Left colon (tissue), 2 donors: ENCODE measurements around the gene ADAM19. TPM values are rescaled to one million over a fixed set of nuclear protein-coding genes. Genes with fewer than 3 reads are reported as not detected.
A peak's percentile ranks its signal among the peaks of the same experiment; 100 is the strongest.

ENCODE experiments used
- ATAC-seq: fragments of 200-7000 bp; cut with Tn5 transposase; one replicate; pipeline ENCODE4 v1.9.1; 2020; ENCODE audit warnings: mild to moderate bottlenecking, moderate library complexity
- DNase-seq, 2 donors: peaks; one replicate each; pipeline ENCODE4 v3.0.0-alpha.2; 2020
- intact Hi-C, 2 donors: fragments of 100-400 bp; cut with DNase I in 1 of 2; cut with micrococcal nuclease in 1 of 2; formaldehyde crosslinking; loops; one replicate each; pipeline versions ENCODE4 v1.11.2 to v1.14.0; 2022; cut with DNase I, micrococcal nuclease
- total RNA-seq, 2 donors: library from RNA; stranded (reverse); fragmentation: NEBNext Ultra II Directional; extraction: Animal tissue kit (Norgen Biotek cat#: 25700); gene quantifications; one replicate each; pipeline ENCODE4 v1.2.1, GENCODE V29; 2021
- donor health status: DM: no; HTN: no; CAD: no.
- donor health status: DM: yes; HTN: yes; CAD: no.

Gene ADAM19
- total RNA-seq, 2 donors from 2014 or later, result 2.7 to 9.1 TPM

- intact Hi-C loops, result no loop called here
- ATAC-seq, result no peak
- DNase-seq, result no peak
Measured at GRCh38 chr5:157524887-157525286, 50.7 kb downstream of the ADAM19 start.

- no peak for ATAC-seq
- DNase-seq, result no peak
- intact Hi-C loops, result no loop called here
Measured at GRCh38 chr5:157523976-157524375, 51.6 kb downstream of the ADAM19 start.

- DNase-seq (no peak), ATAC-seq (no peak)
- intact Hi-C loops, result no loop called here
Measured at GRCh38 chr5:157521704-157522029, 53.9 kb downstream of the ADAM19 start.

- DNase-seq (peak in 1 of 2 donors; percentile 41), ATAC-seq (peak; percentile 89)
- intact Hi-C loops, result no loop called here
Measured at GRCh38 chr5:157520911-157521703, 54.5 kb downstream of the ADAM19 start.

GRCh38 chr5:157519579-157520253 lies 55.9 kb downstream of the ADAM19 start:
- intact Hi-C loops, result no loop called here
- no peak for DNase-seq
- no peak for ATAC-seq

GRCh38 chr5:157518963-157519362 lies 56.6 kb downstream of the ADAM19 start:
- ATAC-seq (no peak), DNase-seq (no peak)
- intact Hi-C loops, result no loop called here

- DNase-seq (peak in 1 of 2 donors; percentile 68), ATAC-seq (peak; percentile 17)
Measured at GRCh38 chr5:157516626-157517325, 58.8 kb downstream of the ADAM19 start.

GRCh38 chr5:157516006-157516405 lies 59.6 kb downstream of the ADAM19 start:
- ATAC-seq (no peak), DNase-seq (no peak)
- intact Hi-C loops, result no loop called here

More at GRCh38 chr5:157516626-157517325, 58.8 kb downstream of the ADAM19 start:
- intact Hi-C loops, result no loop called here

- intact Hi-C loops, result no loop called here
- no peak for ATAC-seq
- DNase-seq, result no peak
Measured at GRCh38 chr5:157514974-157515373, 60.6 kb downstream of the ADAM19 start.

GRCh38 chr5:157513182-157513581 lies 62.4 kb downstream of the ADAM19 start:
- peak; percentile 41 to 52 for DNase-seq
- intact Hi-C loops, result no loop called here
- ATAC-seq, result peak; percentile 80

- DNase-seq (peak; percentile 72 to 92), ATAC-seq (peak; percentile 32)
- intact Hi-C loops, result no loop called here
Measured at GRCh38 chr5:157511651-157512644, 63.6 kb downstream of the ADAM19 start.

- intact Hi-C loops, result no loop called here
- DNase-seq (no peak), ATAC-seq (no peak)
Measured at GRCh38 chr5:157510682-157511081, 64.9 kb downstream of the ADAM19 start.

GRCh38 chr5:157509587-157509986 lies 66.0 kb downstream of the ADAM19 start:
- ATAC-seq, result no peak
- intact Hi-C loops, result no loop called here
- no peak for DNase-seq

GRCh38 chr5:157509093-157509492 lies 66.5 kb downstream of the ADAM19 start:
- intact Hi-C loops, result no loop called here
- no peak for DNase-seq
- ATAC-seq, result no peak

GRCh38 chr5:157506981-157507780 lies 68.4 kb downstream of the ADAM19 start:
- intact Hi-C loops, result no loop called here
- DNase-seq (peak; percentile 63 to 71), ATAC-seq (peak; percentile 97)

- DNase-seq (no peak), ATAC-seq (no peak)
- intact Hi-C loops, result no loop called here
Measured at GRCh38 chr5:157506066-157506590, 69.4 kb downstream of the ADAM19 start.

- intact Hi-C loops, result no loop called here
- ATAC-seq, result no peak
Measured at GRCh38 chr5:157505496-157505895, 70.1 kb downstream of the ADAM19 start.

GRCh38 chr5:157504053-157504452 lies 71.5 kb downstream of the ADAM19 start:
- no peak for DNase-seq
- no peak for ATAC-seq
- intact Hi-C loops, result no loop called here

More at GRCh38 chr5:157505496-157505895, 70.1 kb downstream of the ADAM19 start:
- no peak for DNase-seq
